Thyroid gland (tissue), 4 donors: Measurements from ENCODE around the gene KRT12.

Experiments
- POLR2A ChIP-seq, 2 donors: fragments of 450-650 bp; IDR thresholded peaks; one replicate each; pipeline ENCODE4 v1.6.1; 2017; ENCODE audit warnings: antibody characterized with exemption in 2 of 2, mild to moderate bottlenecking in 2 of 2, moderate library complexity in 1 of 2
- TF ChIP-seq, protein P1 (sequence below), 6 experiments: fragments of 200-600 bp in 3 of 6; fragments of 450-650 bp in 3 of 6; sonication (generic) in 3 of 6; IDR thresholded peaks; one replicate each; pipeline ENCODE4 v1.5.1; 2016 to 2019; ENCODE audit warnings: antibody characterized with exemption in 6 of 6, mild to moderate bottlenecking in 2 of 6, inconsistent platforms in 1 of 6, moderate library complexity in 1 of 6

GRCh38 chr17:40818733-40819527 lies 48.1 kb downstream of the KRT12 start:
- TF ChIP-seq POLR2A (IDR thresholded peaks at IDR 0.05), result peak; percentile 10 to 83
- TF ChIP-seq, protein P1, sequence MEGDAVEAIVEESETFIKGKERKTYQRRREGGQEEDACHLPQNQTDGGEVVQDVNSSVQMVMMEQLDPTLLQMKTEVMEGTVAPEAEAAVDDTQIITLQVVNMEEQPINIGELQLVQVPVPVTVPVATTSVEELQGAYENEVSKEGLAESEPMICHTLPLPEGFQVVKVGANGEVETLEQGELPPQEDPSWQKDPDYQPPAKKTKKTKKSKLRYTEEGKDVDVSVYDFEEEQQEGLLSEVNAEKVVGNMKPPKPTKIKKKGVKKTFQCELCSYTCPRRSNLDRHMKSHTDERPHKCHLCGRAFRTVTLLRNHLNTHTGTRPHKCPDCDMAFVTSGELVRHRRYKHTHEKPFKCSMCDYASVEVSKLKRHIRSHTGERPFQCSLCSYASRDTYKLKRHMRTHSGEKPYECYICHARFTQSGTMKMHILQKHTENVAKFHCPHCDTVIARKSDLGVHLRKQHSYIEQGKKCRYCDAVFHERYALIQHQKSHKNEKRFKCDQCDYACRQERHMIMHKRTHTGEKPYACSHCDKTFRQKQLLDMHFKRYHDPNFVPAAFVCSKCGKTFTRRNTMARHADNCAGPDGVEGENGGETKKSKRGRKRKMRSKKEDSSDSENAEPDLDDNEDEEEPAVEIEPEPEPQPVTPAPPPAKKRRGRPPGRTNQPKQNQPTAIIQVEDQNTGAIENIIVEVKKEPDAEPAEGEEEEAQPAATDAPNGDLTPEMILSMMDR (IDR thresholded peaks at IDR 0.05), result peak in 1 of 6 experiments; percentile 3
